IPS-15b (cell line): ENCODE measurements around the gene GNL2.

Source experiments
- H3K27me3 ChIP-seq: one replicate; pipeline ENCODE4 v1.6.1; 2013; ENCODE audit warnings: low read length; ENCODE audit not compliant: control insufficient read depth, insufficient read depth
- H3K36me3 ChIP-seq: one replicate; pipeline ENCODE4 v1.6.1; 2013; ENCODE audit warnings: low read length; ENCODE audit not compliant: control insufficient read depth, insufficient read depth
- H3K4me1 ChIP-seq: one replicate; pipeline ENCODE4 v1.6.1; 2013; ENCODE audit warnings: mild to moderate bottlenecking, low read length; ENCODE audit not compliant: control insufficient read depth, insufficient read depth
- H3K4me3 ChIP-seq: one replicate; pipeline ENCODE4 v1.5.1; 2013; ENCODE audit warnings: low read depth, low read length
- H3K9ac ChIP-seq: one replicate; pipeline ENCODE4 v1.6.1; 2013; ENCODE audit warnings: low read depth, mild to moderate bottlenecking, low read length
- H3K9me3 ChIP-seq: one replicate; pipeline ENCODE4 v1.6.1; 2013; ENCODE audit warnings: mild to moderate bottlenecking, low read length; ENCODE audit not compliant: control insufficient read depth, insufficient read depth

GNL2 gene

DNA sequence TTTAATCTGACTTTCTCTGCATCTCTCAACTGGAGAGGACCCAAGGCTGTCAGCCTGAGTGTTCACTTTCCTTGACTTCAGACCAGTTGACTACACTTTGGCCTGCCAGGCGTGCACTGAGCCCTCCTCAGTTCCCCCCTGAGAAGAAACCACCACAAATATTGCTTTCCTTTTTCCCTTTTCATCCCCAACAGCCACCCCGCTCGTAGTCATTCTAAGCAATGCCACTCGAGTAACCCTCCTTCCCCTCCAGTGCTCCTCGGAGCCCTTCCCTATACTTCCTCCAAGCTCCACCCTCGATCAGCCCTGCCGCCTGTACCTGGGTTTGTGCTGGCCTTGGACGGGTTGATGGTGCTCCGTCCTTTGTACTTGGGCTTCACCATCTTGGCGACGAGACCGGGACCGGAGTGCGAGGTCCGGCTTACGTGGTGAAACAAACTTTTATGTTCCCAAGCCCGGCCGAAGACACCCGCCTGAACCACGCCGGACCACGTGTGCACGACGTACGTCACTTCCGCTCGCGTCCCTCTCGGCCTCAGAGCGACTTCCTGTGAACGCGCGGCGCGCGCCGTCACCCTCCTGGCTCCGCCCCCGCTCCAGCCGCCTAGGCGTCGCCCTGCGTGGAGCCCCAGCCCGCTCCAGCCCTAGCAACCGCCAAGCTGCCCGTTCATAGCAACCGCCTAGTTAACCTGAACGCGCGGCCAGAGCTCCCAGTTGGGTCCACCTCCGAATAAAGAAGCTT lies at the start of gene GNL2:
TSS of gene GNL2 (minus strand) at position 498 of the 742 bp plus-strand sequence. CDS start at position 383, 115 bp downstream.
- Histone ChIP-seq H3K4me1 (no peaks in the 10 kb centered on the region), H3K27me3 (no peaks in the 10 kb centered on the region), H3K9ac (peak within 1 kb of the TSS; percentile 96), H3K36me3 (peaks cover 4% of the 10 kb centered on the region), H3K9me3 (no peaks in the 10 kb centered on the region), H3K4me3 (peak within 1 kb of the TSS; percentile 91)

DNA sequence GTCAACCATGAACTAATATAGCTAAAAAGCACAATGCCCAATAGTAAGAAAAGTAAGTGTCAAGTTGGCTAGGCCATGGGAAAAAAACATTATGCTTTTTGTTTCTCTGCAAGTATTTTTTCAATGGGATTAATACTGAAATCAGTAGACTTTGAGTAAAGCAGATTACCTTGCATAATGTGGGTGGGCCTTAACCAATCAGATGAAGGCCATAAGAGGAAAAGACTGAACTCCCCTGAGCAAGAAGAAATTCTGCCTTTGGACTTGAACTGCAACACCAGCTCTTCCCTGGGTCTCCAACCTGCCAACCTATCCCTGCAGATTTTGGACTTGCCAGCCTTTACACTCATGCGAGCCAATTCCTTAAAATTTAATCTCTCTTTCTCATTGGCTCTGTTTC lies 45.3 kb upstream of the GNL2 start:
- peaks cover 74% of the 10 kb centered on the region for H3K27me3 ChIP-seq
- H3K36me3 ChIP-seq: no peaks in the 10 kb centered on the region
- H3K9me3 ChIP-seq: no peaks in the 10 kb centered on the region
- no peak overlapping the region for H3K4me3 ChIP-seq
- H3K4me1 ChIP-seq: no peaks in the 10 kb centered on the region
- no peak overlapping the region for H3K9ac ChIP-seq

DNA sequence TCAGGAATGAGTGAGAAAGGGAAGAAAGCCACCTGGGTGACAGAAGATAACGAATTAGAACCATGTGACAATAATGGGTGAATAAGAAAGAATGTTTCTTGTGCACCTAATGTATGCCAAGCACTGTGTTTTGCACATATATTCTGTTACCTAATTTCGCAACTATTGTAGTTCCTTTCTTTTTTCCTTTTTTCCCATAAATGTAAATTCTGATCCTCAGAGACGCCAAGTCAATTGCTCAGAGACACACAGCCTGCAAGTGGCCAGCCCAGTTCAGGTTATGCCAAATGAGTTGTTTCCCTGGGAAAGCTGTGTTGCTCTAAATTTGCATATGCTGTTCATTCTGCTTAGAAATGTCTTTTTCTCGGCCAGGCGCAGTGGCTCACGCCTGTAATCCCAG lies 40.7 kb upstream of the GNL2 start:
- H3K27me3 ChIP-seq: peaks cover 94% of the 10 kb centered on the region

DNA sequence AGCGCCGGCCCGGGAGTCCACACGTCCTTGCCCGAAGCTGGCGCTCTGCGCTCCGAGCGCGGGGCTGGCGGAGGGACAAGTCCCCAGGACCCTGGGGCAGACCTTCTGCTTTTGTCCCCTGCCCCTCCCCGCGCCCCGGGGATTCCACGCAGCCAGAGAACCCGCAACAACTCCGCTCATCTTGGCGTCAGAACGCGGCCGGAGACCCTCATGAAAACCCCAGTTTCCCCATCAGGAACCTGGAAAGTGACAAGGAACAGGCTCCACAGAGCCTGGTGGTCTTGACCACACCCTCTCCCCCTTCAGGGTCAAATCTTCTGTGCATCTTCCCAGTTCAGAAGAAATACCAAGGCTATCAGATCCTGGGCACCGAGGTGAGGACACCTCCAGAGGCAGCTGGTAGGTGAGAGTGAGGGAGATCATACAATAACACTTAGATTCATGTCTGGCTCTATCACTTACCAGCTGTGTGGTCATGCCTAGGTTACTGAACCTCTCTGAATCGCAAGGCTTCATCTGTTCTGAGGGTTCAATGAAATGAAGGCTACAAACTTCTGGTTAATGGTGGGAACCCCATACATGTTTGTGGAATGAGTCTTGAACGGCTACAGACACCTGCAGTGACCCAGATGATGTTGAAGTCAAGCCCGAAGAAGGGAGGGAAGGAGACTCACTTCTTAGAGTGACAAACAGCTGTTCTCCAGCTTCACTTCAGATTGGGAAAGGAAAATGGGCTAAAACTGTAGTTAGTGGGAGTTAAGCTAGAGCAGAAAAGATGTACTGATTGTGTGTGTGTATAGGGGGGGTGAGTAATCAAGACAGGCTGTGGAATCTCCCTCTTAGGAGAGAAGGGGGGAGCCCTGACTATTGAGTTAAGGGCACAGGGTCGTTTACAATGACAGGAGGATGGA lies 39.5 kb upstream of the GNL2 start:
- H3K9ac ChIP-seq: no peak overlapping the region
- H3K27me3 ChIP-seq: peaks cover 96% of the 10 kb centered on the region
- no peaks in the 10 kb centered on the region for H3K9me3 ChIP-seq
- H3K4me3 ChIP-seq: peak overlapping the region; percentile 43
- no peaks in the 10 kb centered on the region for H3K36me3 ChIP-seq
- no peaks in the 10 kb centered on the region for H3K4me1 ChIP-seq

More for the DNA sequence above, 40.7 kb upstream of the GNL2 start:
- no peaks in the 10 kb centered on the region for H3K9me3 ChIP-seq
- no peaks in the 10 kb centered on the region for H3K36me3 ChIP-seq
- H3K4me1 ChIP-seq: no peaks in the 10 kb centered on the region
- H3K9ac ChIP-seq: no peak overlapping the region
- no peak overlapping the region for H3K4me3 ChIP-seq

DNA sequence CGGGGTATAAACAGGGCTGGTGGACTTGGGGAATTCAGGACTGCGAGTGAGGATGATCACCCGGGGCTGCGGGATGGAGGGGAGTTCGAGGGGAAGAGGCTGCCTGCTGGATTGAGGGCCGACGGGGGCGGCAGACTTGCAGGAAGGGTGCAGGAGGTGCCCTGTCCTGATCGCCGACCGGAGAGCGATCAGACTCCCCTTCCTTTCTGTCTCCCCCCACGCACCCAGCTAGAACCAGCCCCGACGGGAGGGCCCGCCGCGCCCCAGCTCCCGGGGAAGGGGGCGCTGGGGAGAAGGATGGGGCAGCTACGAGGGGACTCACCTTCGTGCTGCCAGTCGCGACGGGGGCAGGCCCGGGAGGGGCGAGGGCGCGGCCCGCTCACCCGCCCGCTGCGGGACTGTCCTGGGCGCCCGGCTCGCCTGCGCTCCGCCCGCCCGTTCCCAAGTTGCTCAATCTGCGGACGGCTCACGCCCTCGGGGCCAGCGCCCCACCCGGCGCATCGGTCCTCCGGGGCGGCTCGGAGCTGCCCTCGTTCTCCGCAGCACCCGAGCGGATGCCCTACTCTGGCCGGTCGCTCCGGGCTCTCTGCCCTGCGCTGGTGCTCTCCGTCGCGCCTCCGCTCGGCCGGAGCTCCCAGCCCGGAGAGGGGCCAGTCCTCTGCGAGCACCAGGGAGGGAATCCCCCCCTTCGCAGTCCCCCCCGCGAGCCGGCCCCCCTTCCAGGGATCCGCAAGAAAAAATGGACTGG lies 38.7 kb upstream of the GNL2 start, which contains the start of gene RSPO1:
TSS of gene RSPO1 (minus strand) at position 649 of the 748 bp plus-strand sequence. CDS start 5,231 bp downstream, outside the sequence.
- Histone ChIP-seq H3K4me3 (peak within 1 kb of the TSS; percentile 43), H3K4me1 (no peaks in the 10 kb centered on the region), H3K9ac (no peak within 1 kb of the TSS), H3K9me3 (no peaks in the 10 kb centered on the region), H3K36me3 (no peaks in the 10 kb centered on the region), H3K27me3 (peaks cover 99% of the 10 kb centered on the region)

DNA sequence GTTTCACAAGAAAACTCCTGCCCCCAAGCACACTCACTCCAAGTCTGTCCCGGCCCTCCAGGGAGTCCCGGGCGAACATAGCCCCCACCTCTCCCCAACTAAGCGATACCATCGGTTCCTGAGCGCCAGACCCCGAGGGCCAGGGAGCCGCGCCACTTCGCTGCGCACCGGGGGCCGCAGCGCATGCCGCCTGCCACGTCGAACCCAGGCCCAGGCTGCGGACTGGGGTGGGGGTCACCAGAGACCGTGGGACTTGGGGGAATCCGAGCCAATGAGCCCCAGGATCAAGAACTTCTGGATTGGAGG lies 38.2 kb upstream of the GNL2 start:
- no peaks in the 10 kb centered on the region for H3K4me1 ChIP-seq
- H3K9me3 ChIP-seq: no peaks in the 10 kb centered on the region
- no peak overlapping the region for H3K9ac ChIP-seq
- H3K36me3 ChIP-seq: no peaks in the 10 kb centered on the region
- H3K4me3 ChIP-seq: peak overlapping the region; percentile 43
- peaks cover 99% of the 10 kb centered on the region for H3K27me3 ChIP-seq

DNA sequence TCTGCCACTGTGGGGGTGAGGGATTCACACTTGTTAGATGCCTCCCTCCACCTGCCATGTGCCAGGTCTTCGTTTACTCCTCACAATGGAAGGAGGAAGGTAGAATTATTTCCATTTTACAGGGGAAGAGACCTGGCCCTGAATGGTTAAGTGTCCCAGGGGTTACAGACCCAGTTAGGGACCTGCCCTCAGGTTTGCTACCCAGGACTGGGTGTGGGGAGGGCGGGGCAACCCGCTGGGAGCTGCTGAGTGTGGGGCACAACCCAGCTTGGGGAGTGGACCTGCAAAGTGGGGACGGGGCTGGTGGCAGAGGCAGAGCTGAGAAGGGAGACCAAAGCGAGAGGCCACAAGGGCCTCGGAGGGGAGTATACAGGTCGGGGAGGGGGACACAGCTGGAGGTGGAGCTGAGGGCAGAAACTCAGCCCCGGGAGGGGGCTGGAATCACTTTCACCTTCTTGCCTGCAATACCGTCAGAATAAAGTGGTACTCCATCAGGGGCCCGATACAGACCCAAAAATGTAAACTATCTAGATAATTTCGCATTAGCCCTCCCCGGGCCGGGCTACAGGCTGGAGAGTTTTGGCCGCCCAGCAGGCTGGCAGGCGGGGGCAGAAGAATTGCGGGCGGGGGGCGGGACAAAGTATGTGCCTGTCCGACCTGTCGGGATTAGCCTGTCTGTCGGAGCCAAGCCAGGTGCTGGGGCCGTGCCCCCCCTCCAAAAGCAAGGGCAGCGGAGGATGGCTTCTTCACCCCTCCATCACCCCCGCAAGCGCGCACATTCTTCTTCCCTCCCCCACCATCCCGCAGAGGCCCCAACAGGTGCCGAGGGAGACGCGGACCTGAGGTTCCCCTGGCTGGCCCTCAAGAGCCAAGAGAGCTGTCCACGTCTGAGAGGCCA lies 37.6 kb upstream of the GNL2 start:
- Histone ChIP-seq H3K36me3 (no peaks in the 10 kb centered on the region), H3K4me3 (peak overlapping the region; percentile 43), H3K27me3 (peaks cover 99% of the 10 kb centered on the region), H3K4me1 (no peaks in the 10 kb centered on the region), H3K9ac (no peak overlapping the region), H3K9me3 (no peaks in the 10 kb centered on the region)

DNA sequence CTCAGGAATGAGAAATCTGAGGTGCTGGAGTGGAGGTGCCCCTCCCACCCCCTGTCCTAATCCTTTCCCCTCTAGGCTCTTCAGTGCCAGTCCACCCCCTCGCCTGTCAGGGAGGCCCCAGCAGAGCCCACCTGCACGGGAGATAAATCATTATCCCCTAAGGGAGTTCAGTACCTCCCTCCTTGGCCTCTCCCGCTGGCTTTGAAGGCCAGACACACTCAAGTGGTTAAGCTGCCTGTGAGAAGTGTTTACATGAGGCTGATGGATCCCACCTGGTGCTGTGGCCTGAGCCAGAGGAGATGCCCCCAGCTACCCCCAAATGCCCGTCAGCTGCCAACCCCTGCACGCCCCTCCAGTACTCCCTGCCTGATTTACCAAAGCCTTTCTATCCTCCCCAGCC lies 35.3 kb upstream of the GNL2 start:
- Histone ChIP-seq H3K36me3 (no peaks in the 10 kb centered on the region), H3K9ac (no peak overlapping the region), H3K4me3 (no peak overlapping the region), H3K4me1 (no peaks in the 10 kb centered on the region), H3K9me3 (no peaks in the 10 kb centered on the region), H3K27me3 (peaks cover 97% of the 10 kb centered on the region)

DNA sequence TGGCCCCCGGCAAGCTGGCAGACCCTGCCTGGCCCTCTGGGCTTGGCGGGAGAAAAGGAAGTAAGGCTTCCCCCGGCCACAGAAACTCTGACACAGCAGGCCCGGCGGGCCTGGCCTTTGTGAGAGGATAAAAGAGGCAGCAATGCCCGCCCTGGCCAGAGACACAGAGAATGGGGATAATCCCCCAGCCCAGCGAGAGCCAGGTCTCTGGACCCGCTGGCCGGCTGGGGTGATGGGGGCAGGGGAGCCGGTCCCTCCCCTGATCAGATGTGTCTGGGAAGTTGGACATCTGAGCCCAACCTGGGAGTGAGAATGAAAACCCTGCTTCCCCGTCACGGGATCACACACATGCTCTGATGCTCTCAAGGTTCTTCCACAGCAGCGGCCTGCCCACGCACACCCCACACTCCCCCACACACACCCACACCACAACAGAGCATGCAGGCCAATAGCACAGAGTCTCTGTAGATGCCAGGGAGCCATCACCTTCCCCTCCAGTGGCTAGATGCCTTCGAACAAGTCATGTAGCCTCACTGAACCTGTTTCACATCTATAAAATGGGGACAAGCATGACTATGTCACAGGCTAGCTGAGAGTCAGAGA lies 34.8 kb upstream of the GNL2 start:
- no peak overlapping the region for H3K9ac ChIP-seq
- H3K4me1 ChIP-seq: no peaks in the 10 kb centered on the region
- H3K27me3 ChIP-seq: peaks cover 94% of the 10 kb centered on the region
- H3K36me3 ChIP-seq: no peaks in the 10 kb centered on the region
- H3K4me3 ChIP-seq: peak overlapping the region; percentile 4
- no peaks in the 10 kb centered on the region for H3K9me3 ChIP-seq

DNA sequence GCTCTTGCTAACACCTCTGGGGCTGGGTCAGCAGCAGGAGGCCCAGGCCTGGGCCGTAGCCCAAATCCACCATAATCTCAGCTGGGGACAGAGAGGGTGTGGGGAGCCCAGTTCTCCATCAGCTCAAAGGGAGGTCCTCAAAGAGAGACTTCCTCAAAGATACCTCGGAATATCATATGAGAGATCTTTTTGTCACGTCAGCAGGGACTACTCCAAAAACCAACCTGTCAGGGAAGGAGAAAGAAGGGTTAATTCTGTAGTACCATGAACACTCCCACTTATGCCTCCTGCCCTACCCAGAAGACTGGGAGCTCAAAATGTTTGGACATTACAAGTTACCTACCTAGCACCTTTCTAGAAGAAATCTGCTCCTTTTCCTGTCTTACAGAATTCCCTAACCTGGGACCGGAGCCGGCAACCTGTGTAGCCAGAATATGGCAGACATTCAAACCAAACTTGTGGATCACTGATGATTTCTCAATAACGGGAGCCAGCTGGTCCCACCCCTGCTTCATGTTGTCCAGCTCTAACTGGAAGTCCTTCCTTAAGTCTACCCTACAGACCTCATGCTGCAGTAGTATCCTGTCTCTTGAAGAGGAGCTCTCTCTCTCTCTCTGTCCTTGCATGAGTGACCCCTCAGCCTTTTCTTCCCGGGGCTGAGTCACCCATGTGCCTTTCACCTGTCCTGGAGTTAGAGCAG lies 34.1 kb upstream of the GNL2 start:
- peaks cover 93% of the 10 kb centered on the region for H3K27me3 ChIP-seq
- H3K36me3 ChIP-seq: no peaks in the 10 kb centered on the region
- H3K4me3 ChIP-seq: no peak overlapping the region

More for the DNA sequence above, 34.1 kb upstream of the GNL2 start:
- Histone ChIP-seq H3K9ac (no peak overlapping the region), H3K9me3 (no peaks in the 10 kb centered on the region), H3K4me1 (no peaks in the 10 kb centered on the region)
